ENCODE data around the gene COL6A3. TPM values are rescaled to one million over a fixed set of nuclear protein-coding genes. Genes with fewer than 3 reads are reported as not detected.

Gene COL6A3
- total and polyA plus RNA-seq, 11 donors, result 17.4 to 290 (median 87.3) TPM

GRCh38 chr2:237407700-237408099 lies 6.3 kb downstream of the COL6A3 start:
- peaks cover 0 to 62% (median 16%) of the 10 kb centered on the region in 12 donors for H3K4me1 ChIP-seq
- WGBS, 4 donors, result 53 to 69% (median 60%) methylated on average over 4 of the region's 4 CpGs
- intact Hi-C loops (cut with DNase I), result loop anchor here in 4 of 10 donors (5.0 to 10.0 kb wide), 3 partner anchors 240 to 253 kb away; no protein-coding TSS in a partner anchor
- H3K9me3 ChIP-seq, result no peaks in the 10 kb centered on the region
- TF ChIP-seq POLR2A (IDR thresholded peaks at IDR 0.05) (no peak), CTCF (IDR thresholded peaks at IDR 0.05) (no peak)
- peaks cover 0 to 2% (median 0%) of the 10 kb centered on the region in 9 donors for H3K27me3 ChIP-seq
- H3K27ac ChIP-seq, result peak overlapping the region in 11 of 12 donors; percentile 8 to 89 (median 66)
- H3K4me3 ChIP-seq, result peak overlapping the region in 5 of 12 donors; percentile 21 to 71 (median 38)
- no peak for DNase-seq
- ATAC-seq, result no peak
- peaks cover 0 to 4% (median 0%) of the 10 kb centered on the region in 9 donors for H3K36me3 ChIP-seq

GRCh38 chr2:237406371-237406895 lies 7.5 kb downstream of the COL6A3 start:
- Histone ChIP-seq H3K4me1 (peaks cover 0 to 62% (median 16%) of the 10 kb centered on the region in 12 donors), H3K9me3 (no peaks in the 10 kb centered on the region), H3K36me3 (peaks cover 0 to 4% (median 0%) of the 10 kb centered on the region in 9 donors), H3K27me3 (no peaks in the 10 kb centered on the region), H3K27ac (peak overlapping the region in 6 of 12 donors; percentile 20 to 89 (median 40)), H3K4me3 (no peak overlapping the region)
- TF ChIP-seq POLR2A (IDR thresholded peaks at IDR 0.05) (no peak), CTCF (IDR thresholded peaks at IDR 0.05) (no peak)
- intact Hi-C loops (cut with DNase I), result loop anchor here in 4 of 10 donors (5.0 to 10.0 kb wide), 3 partner anchors 239 to 252 kb away; no protein-coding TSS in a partner anchor
- ATAC-seq, result no peak
- 83 to 85% (median 84%) methylated on average over 5 of the region's 5 CpGs for WGBS, 4 donors
- no peak for DNase-seq

- peaks cover 0 to 4% (median 0%) of the 10 kb centered on the region in 9 donors for H3K36me3 ChIP-seq
- H3K4me3 ChIP-seq, result peak overlapping the region in 2 of 12 donors; percentile 10 to 15
- peak overlapping the region in 9 of 12 donors; percentile 20 to 89 (median 49) for H3K27ac ChIP-seq
- H3K27me3 ChIP-seq, result no peaks in the 10 kb centered on the region
- DNase-seq, result no peak
- TF ChIP-seq POLR2A (IDR thresholded peaks at IDR 0.05) (no peak), CTCF (IDR thresholded peaks at IDR 0.05) (no peak)
- no peak for ATAC-seq
- WGBS, 4 donors, result 48 to 61% (median 54%) methylated on average over 2 of the region's 2 CpGs
- peaks cover 0 to 64% (median 16%) of the 10 kb centered on the region in 12 donors for H3K4me1 ChIP-seq
- intact Hi-C loops (cut with DNase I), result loop anchor here in 4 of 10 donors (5.0 to 10.0 kb wide), 3 partner anchors 238 to 251 kb away; no protein-coding TSS in a partner anchor
- no peaks in the 10 kb centered on the region for H3K9me3 ChIP-seq
These were observed 8.4 kb downstream of the COL6A3 start for GRCh38 chr2:237405605-237406004.

- no peaks in the 10 kb centered on the region for H3K9me3 ChIP-seq
- H3K36me3 ChIP-seq, result peaks cover 0 to 4% (median 0%) of the 10 kb centered on the region in 9 donors
- WGBS, 4 donors, result 44 to 58% (median 56%) methylated on average over 13 of the region's 13 CpGs
- H3K4me3 ChIP-seq, result peak overlapping the region in 2 of 12 donors; percentile 10 to 15
- peak overlapping the region in 9 of 12 donors; percentile 20 to 89 (median 49) for H3K27ac ChIP-seq
- no peaks in the 10 kb centered on the region for H3K27me3 ChIP-seq
- intact Hi-C loops (cut with DNase I), result loop anchor here in 4 of 10 donors (5.0 to 10.0 kb wide), 3 partner anchors 238 to 250 kb away; no protein-coding TSS in a partner anchor
- ATAC-seq (peak in 2 of 4 donors; percentile 24 to 34), DNase-seq (peak in 1 of 5 donors; percentile 47)
- H3K4me1 ChIP-seq, result peaks cover 0 to 70% (median 16%) of the 10 kb centered on the region in 12 donors
- no peak for TF ChIP-seq POLR2A (IDR thresholded peaks at IDR 0.05)
- TF ChIP-seq CTCF (IDR thresholded peaks at IDR 0.05), result no peak
These were observed 8.9 kb downstream of the COL6A3 start for GRCh38 chr2:237405006-237405559.
